GM18511 (cell line): Measurements from ENCODE around the gene MIPOL1.

Experiments
- ATAC-seq: cut with Tn5 transposase; IDR thresholded peaks from one replicate; pipeline ENCODE4 v1.9.1; 2021; ENCODE audit warnings: mild to moderate bottlenecking, moderate library complexity; ENCODE audit not compliant: unreplicated experiment

The MIPOL1 gene

GRCh38 chr14:37594238-37594970 lies 396.7 kb downstream of the MIPOL1 start:
- no peak for ATAC-seq

GRCh38 chr14:37594971-37595808 lies 397.5 kb downstream of the MIPOL1 start, which contains the start of the genes FOXA1 and TTC6:
Gene FOXA1 (minus strand): TSS chr14:37595249. CDS start chr14:37594972, 277 bp downstream.
Gene TTC6 (plus strand): TSS chr14:37595629. CDS start chr14:37622065, 26,436 bp downstream.
- peak; percentile 3 for ATAC-seq

- peak; percentile 66 for ATAC-seq
Observed at GRCh38 chr14:37595809-37596621, 398.3 kb downstream of the MIPOL1 start.

- ATAC-seq: no peak
Observed at GRCh38 chr14:37596790-37597472, 399.2 kb downstream of the MIPOL1 start.

GRCh38 chr14:37597538-37597913 lies 399.8 kb downstream of the MIPOL1 start:
- ATAC-seq: no peak

- ATAC-seq: no peak
Observed at GRCh38 chr14:37597914-37598746, 400.4 kb downstream of the MIPOL1 start.

GRCh38 chr14:37598747-37599506 lies 401.2 kb downstream of the MIPOL1 start:
- ATAC-seq: no peak

GRCh38 chr14:37599507-37600368 lies 402.0 kb downstream of the MIPOL1 start:
- ATAC-seq: no peak

- no peak for ATAC-seq
Observed at GRCh38 chr14:37600880-37601741, 403.4 kb downstream of the MIPOL1 start.

GRCh38 chr14:37601865-37602264 lies 404.1 kb downstream of the MIPOL1 start:
- no peak for ATAC-seq
